HUDEP-2 (cell line): ENCODE data around the gene PRKCZ.
"Not testable (repeated sequence)": the region's sequence is repeated elsewhere in the genome, so short reads cannot be mapped to it uniquely, and the experiment has no call there.

Experiments used
- DNase-seq, 76 experiments: peaks; one replicate each; lab custom pipeline; 2025; ENCODE audit not compliant: unreplicated experiment in 76 of 76; lab: John Stamatoyannopoulos, UW

The PRKCZ gene

DNA sequence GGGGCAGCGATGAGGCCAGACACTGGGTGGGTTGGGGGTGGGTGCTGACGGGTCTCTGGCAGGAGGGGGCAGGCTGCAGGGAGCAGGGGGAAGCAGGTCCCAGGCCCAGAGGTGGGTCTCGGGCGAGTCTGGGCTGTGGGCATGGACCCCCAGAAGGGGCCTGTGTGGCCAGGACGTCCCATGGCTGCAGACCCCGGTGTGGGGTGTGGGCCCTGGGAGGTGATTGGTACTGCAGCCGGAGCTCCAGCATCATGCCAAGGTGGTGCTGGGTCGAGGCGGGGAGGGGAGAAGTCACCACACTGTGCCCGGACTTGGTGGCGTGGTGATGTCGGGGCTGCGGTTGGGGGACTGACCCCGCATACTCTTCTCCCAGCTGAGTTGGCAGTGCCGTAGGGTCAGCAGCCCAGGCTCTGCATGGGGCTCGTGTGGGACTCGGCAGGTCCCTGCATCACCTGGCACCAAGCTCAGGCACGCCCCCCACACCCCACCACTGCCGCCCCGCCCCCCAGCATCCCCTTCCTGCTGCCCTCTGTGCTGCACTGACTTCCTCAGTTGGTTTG is 31.2 kb downstream of the PRKCZ start:
- DNase-seq: no peak

GRCh38 chr1:2082064-2082463 is 31.9 kb downstream of the PRKCZ start:
- DNase-seq: no peak

DNA sequence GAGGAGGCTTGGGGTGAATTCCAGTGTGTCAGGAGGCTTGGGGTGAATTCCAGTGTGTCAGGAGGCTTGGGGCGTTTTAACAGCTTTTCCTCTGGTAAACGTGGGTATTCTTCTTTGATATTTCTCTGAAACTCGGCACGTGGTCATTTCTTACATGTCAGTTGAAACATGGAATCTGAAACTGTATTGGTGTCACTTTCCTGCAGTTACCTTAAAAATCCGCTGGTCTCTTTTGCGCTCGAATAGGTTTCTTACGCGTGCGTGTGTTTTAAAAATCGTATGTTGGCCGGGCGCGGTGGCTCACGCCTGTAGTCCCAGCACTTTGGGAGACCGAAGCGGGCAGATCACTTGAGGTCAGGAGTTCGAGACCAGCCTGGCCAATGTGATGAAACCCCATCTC is 33.5 kb downstream of the PRKCZ start:
- no peak for DNase-seq

- DNase-seq: no peak
Measured at GRCh38 chr1:2084306-2084705, 34.1 kb downstream of the PRKCZ start.

- DNase-seq: no peak
Measured at GRCh38 chr1:2085080-2085479, 34.9 kb downstream of the PRKCZ start.

DNA sequence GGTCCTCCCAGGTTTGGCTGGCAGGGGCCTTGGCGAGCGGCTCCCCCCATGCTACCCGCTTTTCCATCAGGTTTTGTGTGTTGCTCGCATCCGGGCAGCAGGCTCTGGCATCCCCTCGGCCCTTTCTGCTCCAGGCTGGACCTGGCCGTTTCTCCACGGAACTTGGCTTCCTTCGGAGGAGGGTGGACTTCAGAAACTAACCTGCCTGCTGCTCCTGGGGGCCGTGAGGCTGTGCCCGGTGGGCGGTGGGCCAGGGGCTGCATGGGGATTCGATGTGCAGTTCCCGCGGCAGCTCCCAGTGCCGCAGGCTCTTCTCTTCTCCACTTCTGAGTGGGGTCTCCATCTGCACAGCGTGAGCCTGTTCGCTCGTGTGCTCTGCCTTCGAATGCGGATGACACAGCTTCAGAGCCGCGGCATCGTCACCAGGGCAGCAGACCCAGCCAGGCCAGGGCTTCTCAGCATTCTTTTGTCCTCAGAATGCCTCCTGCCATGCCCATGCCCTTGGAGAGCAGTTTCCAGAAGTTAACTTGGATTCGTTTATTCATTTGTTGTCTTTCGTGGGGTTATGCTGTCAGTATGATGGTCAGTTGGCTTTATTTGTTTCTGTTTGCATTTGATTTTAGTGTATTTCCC is 36.4 kb downstream of the PRKCZ start:
- no peak for DNase-seq

GRCh38 chr1:2087766-2088165 is 37.6 kb downstream of the PRKCZ start:
- DNase-seq: no peak

DNA sequence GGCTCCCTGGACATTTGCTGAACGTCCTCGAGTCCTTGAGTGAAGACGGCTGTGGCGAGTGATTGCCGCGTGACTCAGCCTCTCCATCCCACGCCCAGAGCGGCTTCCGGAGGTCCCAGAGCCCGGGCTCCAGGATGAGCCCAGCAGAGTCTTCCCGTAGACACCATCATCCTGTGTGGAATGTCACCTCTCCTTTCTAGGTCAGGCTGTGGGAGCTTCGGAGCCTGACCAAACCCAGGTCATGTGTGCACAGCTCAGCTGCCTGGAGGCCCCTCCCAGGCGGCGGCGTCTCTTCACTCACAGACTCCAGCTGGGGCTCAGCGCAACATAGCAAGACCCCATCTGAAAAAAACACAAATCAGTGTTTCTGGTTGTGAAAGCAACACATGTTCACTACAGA is 38.2 kb downstream of the PRKCZ start:
- no peak for DNase-seq

- no peak for DNase-seq
Measured at GRCh38 chr1:2089051-2089450, 38.8 kb downstream of the PRKCZ start.

GRCh38 chr1:2090216-2090890 is 40.1 kb downstream of the PRKCZ start:
- DNase-seq: no peak

DNA sequence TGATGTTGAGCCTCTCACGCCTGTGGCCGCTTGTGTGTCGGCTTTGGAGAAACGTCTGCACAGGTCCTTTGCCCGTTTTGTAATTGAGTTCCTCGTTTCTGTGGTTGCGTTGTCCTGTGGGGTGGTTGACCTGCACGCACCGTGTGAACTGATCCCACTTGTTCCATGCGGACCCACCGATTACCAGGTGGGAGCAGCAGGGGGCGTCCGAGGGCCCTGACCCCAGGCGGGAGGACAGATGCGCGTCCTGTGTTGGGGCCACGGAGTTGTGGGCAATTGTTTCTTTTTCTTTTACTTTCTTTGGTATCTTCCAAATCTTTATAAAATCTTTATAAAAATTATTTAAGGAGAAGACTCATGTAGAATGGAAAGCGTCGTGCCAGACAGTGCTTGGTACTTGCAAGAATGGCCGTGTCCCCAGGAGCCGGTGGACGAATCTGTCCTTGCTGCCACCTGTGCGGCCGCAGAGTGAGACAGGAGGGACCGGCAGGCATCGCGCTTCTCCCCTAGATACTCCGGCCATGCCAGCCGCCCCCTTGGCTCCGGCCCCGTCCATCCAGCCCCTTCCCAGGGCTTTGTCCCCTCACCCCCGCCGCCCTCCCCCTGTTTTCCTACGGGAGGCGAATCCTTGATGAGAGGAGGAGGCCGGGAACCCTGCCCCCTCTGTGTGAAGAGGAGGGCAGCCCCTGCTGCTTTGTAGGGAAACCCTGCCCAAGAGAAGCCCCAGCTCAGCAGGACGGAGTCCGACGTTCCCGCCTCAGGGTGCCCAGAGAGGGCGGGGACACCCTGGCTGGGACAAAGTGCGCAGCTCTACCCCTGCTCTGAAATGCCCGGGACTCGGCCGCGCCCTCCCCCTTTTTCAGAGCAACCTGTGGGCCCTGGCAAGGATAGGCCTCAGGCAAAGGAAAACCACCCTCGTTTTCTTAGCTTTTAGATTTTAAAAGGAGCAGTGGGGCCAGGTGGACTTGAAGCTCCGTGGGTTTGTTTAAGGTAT is 41.7 kb downstream of the PRKCZ start:
- peak in 17 of 76 experiments; percentile 1 to 24 (median 5) for DNase-seq

- DNase-seq: no peak
Measured at GRCh38 chr1:2093055-2093454, 42.8 kb downstream of the PRKCZ start.

- DNase-seq: no peak
Measured at GRCh38 chr1:2093636-2094035, 43.4 kb downstream of the PRKCZ start.

DNA sequence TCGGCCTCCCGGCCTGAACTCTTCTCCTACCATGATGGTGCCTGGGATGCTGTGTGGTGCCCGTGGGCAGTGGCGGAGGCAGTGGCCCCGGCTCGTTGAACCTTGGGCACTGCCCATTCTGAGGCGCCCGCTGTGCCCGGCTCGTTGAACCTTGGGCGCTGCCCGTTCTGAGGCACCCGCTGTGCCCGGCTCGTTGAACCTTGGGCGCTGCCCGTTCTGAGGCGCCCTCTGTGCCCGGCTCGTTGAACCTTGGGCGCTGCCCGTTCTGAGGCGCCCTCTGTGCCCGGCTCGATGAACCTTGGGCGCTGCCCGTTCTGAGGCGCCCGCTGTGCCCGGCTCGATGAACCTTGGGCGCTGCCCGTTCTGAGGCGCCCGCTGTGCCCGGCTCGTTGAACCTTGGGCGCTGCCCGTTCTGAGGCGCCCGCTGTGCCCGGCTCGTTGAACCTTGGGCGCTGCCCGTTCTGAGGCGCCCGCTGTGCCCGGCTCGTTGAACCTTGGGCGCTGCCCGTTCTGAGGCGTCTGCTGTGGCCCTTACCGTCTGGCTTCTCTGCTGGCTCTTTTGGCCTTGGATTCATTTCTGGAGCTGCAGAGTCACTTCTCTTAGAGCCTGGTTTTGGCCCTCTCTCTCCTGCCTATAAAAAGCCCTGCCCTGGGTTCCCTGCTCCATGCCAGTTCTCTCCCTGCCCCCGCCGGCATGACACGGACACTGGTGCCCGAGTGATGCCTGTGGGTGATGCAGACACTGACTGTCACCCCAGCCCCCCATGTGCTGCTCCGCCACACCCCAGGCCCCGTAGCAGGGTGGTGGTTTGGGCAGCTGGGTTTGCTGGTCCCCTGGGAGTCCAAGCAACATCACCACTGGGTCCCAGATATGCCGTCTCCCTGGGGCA is 44.3 kb downstream of the PRKCZ start:
- DNase-seq: not testable (repeated sequence)

DNA sequence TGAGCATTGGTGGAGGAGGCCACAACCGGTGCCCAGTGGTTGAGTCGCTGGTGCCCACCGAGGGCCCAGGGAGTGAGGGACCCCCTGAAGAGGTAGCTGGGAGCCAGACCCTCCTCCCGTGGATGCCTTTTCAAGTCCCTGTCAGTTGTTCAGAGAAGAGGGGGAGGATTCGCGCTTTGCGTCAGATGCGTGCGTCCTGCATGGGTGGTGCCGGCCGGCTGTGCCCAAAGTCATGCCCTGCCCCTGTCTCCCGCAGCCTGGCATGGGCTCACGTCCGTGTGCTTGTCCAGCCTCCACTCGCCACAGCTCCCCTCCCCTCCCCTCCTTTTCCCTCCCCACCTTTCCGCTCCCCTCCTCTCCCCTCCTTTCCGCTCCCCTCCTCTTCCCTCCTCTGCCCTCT is 45.2 kb downstream of the PRKCZ start:
- DNase-seq: no peak

GRCh38 chr1:2095981-2096736 is 45.9 kb downstream of the PRKCZ start:
- DNase-seq: no peak

GRCh38 chr1:2097386-2098300 is 47.4 kb downstream of the PRKCZ start:
- no peak for DNase-seq

GRCh38 chr1:2098301-2098698 is 48.1 kb downstream of the PRKCZ start:
- DNase-seq: no peak
